NCI-H748 (cell line): ENCODE results near the gene SEC61A1.

Experiments
- DNase-seq: peaks from one replicate; lab custom pipeline; 2025; ENCODE audit not compliant: unreplicated experiment; lab: John Stamatoyannopoulos, UW

The SEC61A1 gene

DNA sequence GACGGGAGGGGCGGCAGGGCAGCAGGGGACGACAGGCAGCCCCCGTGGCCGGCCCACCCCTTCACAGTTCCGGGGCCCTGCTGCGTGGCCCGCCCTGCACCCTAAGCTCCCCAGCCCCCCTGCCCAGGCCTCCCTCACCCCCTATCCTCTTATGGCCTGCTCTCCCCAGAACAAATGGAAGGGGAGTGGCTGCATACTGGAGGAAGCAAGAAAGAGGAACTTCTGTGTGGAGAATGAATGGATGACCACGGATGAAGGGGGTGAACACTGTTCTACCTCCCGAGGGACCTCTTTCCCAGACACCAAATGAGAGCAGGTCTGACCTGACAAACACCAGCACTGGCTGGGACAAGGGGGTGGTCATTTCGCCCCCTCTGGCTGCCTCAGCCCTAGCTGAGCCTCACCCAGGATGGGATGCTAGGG is 25.0 kb downstream of the SEC61A1 start:
- DNase-seq = no peak

- DNase-seq = no peak
These were observed 25.4 kb downstream of the SEC61A1 start for GRCh38 chr3:128077665-128078064.

DNA sequence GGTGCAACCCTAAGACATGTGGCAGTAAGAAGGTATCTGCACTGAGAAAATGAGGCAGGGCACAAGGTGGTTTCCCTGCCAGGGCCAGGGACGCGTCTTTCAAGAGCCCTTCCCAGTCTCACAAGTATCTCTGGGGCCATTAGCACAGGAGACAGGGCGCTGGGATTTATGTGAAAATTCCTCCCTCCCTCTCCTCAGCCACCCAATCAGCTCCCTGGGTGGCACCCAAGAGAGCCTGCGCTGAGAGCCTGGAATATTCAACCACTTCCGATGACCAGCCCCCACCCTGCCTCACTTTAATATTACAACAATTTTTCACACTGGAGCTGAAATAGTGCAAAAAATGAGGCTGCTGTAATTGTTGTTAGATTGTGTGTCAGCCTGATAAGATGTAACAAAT is 26.1 kb downstream of the SEC61A1 start:
- no peak for DNase-seq

GRCh38 chr3:128078875-128079274 is 26.6 kb downstream of the SEC61A1 start:
- no peak for DNase-seq

- DNase-seq = no peak
These were observed 27.6 kb downstream of the SEC61A1 start for GRCh38 chr3:128079823-128080222.

DNA sequence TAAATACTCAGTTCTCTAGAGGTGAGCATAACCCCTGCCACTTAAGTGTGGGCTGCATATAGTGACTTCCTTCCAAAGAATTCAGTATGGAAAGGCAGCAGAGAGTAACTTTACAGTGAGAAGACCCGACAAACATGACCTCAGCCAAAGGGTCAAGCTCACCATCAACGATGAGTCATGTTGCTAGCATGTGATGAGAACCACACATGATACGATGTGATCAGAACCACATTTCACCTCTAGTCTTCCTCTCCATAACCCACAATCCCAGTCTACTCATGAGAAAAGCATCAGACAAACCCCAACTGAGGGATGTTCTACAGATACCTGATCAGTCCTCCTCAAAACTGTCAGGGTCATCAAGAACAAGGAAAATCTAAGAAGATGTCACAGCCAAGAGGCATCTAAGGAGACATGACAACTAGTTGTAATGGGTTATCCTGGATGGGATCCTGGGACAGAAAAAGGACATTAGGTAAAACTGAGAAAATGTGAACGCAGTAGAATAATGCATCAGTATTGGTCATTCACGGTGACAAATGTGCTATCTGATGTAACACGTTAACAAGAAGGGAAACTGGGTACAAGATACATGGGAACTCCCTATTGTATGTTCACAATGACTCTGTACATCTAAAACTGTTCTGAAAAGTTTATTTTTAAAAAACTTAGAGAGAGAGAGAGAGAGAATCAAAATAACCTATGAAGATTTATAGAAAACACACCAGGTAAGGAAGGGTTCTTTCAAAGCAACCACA is 28.3 kb downstream of the SEC61A1 start:
- DNase-seq = no peak

DNA sequence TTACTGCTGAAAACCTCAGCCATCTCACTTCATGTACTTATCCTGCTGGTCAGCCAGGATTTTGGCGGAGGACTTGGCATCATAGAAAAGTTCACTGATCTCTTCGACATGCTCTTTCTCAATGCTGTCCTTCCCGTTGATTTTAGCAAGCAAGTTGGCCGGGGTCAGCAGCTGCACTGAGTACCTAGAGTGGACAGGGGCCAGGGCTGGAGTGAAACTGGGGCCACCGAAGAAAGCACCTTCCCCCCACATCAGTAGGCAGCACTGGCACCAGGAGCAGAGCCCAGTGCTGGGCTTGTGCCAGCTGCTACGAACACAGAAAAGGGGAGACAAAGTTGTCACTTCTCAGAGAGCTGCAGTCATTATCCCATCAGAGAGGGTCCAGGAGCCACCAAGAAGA is 29.0 kb downstream of the SEC61A1 start:
- DNase-seq = no peak

GRCh38 chr3:128081846-128082245 is 29.6 kb downstream of the SEC61A1 start:
- DNase-seq = no peak

GRCh38 chr3:128082546-128082945 is 30.3 kb downstream of the SEC61A1 start:
- DNase-seq = no peak

DNA sequence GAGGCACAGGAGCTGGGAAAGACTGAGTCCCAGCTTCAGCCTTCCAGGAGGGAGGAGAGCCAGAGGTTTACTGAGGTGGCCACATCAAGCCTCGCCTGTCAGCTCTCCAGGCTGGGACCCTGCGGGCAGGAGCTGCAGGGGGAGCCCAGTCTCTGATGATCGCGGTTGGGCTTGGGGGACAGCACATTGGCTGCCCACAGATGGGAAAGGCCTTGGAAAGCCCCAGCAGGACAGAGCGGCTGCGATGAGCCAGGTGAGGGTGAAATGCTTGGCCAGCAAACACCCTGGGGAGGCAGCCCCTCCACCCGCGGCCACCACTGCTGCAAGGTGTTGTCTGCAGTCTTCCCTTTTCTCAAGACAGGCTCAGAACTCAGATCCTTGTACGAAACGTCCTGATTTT is 31.2 kb downstream of the SEC61A1 start:
- DNase-seq = no peak

GRCh38 chr3:128083980-128084674 is 31.9 kb downstream of the SEC61A1 start:
- DNase-seq = no peak

GRCh38 chr3:128084675-128085021 is 32.4 kb downstream of the SEC61A1 start:
- DNase-seq = no peak

DNA sequence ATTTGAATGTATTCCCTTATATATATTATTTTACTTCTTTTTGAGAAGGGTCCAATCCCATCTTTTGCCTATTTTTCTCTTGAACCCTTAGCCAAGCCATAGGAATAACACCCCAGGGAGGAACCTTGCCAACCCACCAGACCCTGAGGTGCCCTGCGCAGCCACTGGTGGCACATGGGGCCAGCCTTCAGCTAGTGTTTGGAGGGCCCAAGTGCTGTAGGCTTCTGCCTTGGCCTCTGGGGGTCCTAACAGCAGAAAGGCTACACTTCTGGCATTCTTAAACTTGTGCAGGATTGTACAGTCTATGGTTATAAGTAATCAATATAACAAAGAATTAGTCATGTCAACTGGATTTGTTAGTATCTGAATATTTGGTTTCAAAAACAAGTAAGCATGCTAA is 36.9 kb downstream of the SEC61A1 start:
- no peak for DNase-seq

GRCh38 chr3:128091586-128091985 is 39.3 kb downstream of the SEC61A1 start:
- no peak for DNase-seq

DNA sequence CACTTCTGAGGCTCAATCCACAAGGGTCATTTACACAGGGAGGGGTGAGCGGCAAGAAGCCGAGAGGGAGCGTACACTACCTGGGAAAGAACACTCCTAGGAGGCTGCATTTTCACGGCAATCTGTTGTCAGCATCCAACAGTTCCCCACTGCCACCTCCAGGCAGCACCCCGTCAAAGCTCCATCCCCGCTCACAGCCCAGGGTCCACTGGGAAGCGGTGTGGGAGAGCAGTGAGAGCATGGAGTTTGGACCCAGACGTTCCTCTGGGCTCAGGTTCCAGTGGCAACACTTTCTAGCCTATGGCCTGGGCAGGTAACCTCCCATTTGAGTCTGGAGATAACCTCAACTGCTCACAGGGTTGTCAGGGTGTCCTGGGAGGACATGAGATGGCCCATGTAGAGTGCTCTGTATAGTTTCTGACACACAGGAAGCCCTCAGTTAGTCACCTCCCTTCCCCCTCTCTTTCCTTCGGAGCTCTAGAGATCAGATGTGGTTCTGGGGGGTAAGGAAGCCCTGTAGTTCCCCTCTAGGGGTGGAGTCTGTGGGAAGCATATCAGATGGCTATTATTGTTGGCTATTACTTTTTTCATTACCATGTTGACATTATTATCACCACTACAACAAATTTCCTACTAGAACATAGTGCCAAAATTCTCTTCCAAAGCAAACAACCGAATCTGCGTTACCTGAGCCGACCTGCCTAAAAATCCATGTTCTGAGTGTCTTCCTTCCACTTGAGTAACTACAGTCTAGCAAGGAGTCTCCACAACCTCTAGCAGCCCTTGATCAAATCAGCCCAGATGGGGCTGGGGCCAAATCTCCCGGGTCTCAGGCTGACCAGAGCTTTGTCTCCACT is 42.3 kb downstream of the SEC61A1 start:
- DNase-seq = no peak

DNA sequence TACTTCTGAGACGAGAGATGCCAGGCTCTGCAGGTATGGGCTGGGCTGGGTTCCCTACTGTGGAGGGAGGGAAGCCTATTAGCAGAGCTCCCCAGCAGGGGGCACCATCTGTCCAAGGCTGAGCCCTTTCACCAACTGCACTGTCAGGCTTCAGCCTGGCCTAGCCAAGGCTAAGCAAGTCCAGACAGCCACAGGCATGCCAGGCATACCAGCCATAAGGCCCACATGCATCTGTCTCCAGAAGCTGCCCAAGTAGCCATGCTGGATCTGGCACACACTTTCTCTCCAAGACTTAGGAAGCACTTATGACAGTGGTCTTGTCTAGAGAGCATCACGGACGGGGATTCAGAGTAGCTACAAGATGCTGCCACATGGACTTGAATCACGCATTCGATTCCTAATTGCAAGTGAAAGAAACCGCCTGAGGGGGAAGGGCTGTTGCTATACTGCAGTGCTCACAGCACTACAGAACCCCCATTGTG is 43.0 kb downstream of the SEC61A1 start:
- peak; percentile 53 for DNase-seq

DNA sequence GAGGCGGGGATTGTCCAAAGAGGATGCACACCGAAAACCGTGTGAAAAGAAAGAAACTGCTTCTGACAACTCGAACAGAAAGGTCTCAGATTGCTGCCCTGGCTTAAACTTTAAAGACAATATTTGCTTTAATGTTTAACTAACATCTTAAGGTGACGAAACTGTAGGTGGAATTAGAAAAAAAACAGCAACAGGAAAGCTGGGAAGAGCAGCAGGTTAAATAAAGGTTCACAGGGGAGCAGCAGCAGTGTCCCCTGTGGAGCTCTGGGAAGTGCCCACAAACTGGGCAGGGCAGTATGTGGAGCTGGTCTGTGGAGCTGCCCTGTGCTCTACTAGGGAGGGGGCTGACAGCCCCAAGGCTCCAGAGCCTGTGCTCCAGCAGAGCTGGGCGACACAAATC is 46.0 kb downstream of the SEC61A1 start:
- no peak for DNase-seq

- DNase-seq = no peak
These were observed 47.9 kb downstream of the SEC61A1 start for GRCh38 chr3:128100161-128100560.

- no peak for DNase-seq
These were observed 48.4 kb downstream of the SEC61A1 start for GRCh38 chr3:128100638-128101037.

- no peak for DNase-seq
These were observed 51.0 kb downstream of the SEC61A1 start for GRCh38 chr3:128103136-128103676.

DNA sequence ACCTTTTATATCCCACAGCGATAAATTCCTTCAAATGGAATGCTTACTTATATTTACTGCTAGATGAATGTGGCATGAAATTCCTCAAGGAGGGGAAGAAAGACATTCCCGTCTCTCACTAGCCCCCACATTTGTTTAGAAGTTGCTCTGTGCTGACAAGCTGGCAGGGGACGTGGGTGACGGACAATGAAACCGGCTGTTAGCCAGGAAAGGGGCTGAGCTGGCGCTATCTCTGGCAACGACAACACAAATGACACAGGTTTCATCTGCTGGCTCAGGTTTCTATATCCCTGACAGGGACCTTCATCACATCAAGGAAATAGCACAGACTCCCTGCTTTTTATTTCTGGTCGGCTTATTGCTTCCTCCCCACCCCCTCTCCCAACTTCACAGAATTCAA is 55.6 kb downstream of the SEC61A1 start:
- DNase-seq = no peak
